SK-N-SH treated with all-trans-retinoic acid at 6 μM for 48 hours (cell line): ENCODE measurements around the gene GNL2.
"Not testable (repeated sequence)": the region's sequence is repeated elsewhere in the genome, so short reads cannot be mapped to it uniquely, and the experiment has no call there.

Source experiments
- ATAC-seq: fragments of 200-7000 bp; cut with Tn5 transposase; 3 replicates; pipeline ENCODE4 v1.9.1; 2020; ENCODE audit warnings: mild to moderate bottlenecking, moderate library complexity
- ARNTL ChIP-seq: fragments of 450-650 bp; formaldehyde crosslinking; IDR thresholded peaks from 2 replicates; pipeline ENCODE4 v1.5.0; 2020; ENCODE audit warnings: low read depth, mild to moderate bottlenecking, moderate library complexity, borderline replicate concordance
- BACH2 ChIP-seq: fragments of 250-450 bp; sonication (Bioruptor Pico); IDR thresholded peaks from 2 replicates; pipeline ENCODE4 v1.9.0; 2021; ENCODE audit warnings: mild to moderate bottlenecking, borderline replicate concordance
- CSDC2 ChIP-seq: fragments of 250-450 bp; sonication (Bioruptor Pico); IDR thresholded peaks from 2 replicates; pipeline ENCODE4 v1.5.0; 2020; ENCODE audit warnings: mild to moderate bottlenecking, moderate library complexity
- ESRRG ChIP-seq: fragments of 250-450 bp; sonication (Bioruptor Pico); IDR thresholded peaks from 2 replicates; pipeline ENCODE4 v1.6.1; 2021; ENCODE audit warnings: mild to moderate bottlenecking
- GLIS3 ChIP-seq: fragments of 250-450 bp; sonication (Bioruptor Pico); IDR thresholded peaks from 2 replicates; pipeline ENCODE4 v1.5.0; 2020; ENCODE audit warnings: mild to moderate bottlenecking, moderate library complexity
- ISL1 ChIP-seq: fragments of 250-450 bp; sonication (Bioruptor Pico); IDR thresholded peaks from 2 replicates; pipeline ENCODE4 v2.1.2; 2022; ENCODE audit warnings: mild to moderate bottlenecking, moderate library complexity
- OSR1 ChIP-seq: fragments of 250-450 bp; sonication (Bioruptor Pico); IDR thresholded peaks from 2 replicates; pipeline ENCODE4 v1.8.0; 2022; ENCODE audit warnings: moderate library complexity, mild to moderate bottlenecking, inconsistent platforms
- PATZ1 ChIP-seq: fragments of 250-450 bp; sonication (Bioruptor Pico); IDR thresholded peaks from 2 replicates; pipeline ENCODE4 v1.8.0; 2020; ENCODE audit warnings: mild to moderate bottlenecking, moderate library complexity, borderline replicate concordance
- POU6F1 ChIP-seq: fragments of 250-450 bp; sonication (Bioruptor Pico); IDR thresholded peaks from 2 replicates; pipeline ENCODE4 v1.8.0; 2021; ENCODE audit warnings: low read depth, mild to moderate bottlenecking, moderate library complexity, borderline replicate concordance
- RARB ChIP-seq: fragments of 250-450 bp; sonication (Bioruptor Pico); IDR thresholded peaks from 2 replicates; pipeline ENCODE4 v1.8.0; 2021; ENCODE audit warnings: mild to moderate bottlenecking, moderate library complexity
- SNAI2 ChIP-seq: fragments of 250-450 bp; sonication (Bioruptor Pico); IDR thresholded peaks from 2 replicates; pipeline ENCODE4 v1.5.0; 2020; ENCODE audit warnings: mild to moderate bottlenecking, moderate library complexity
- TCF4 ChIP-seq: fragments of 250-450 bp; sonication (Bioruptor Pico); IDR thresholded peaks from 2 replicates; pipeline ENCODE4 v1.8.0; 2021; ENCODE audit warnings: mild to moderate bottlenecking, moderate library complexity, borderline replicate concordance
- TOX ChIP-seq: fragments of 250-450 bp; sonication (Bioruptor Pico); IDR thresholded peaks from 2 replicates; pipeline ENCODE4 v1.8.0; 2021; ENCODE audit warnings: mild to moderate bottlenecking, moderate library complexity, borderline replicate concordance
- TSHZ2 ChIP-seq: fragments of 250-450 bp; sonication (Bioruptor Pico); IDR thresholded peaks from 2 replicates; pipeline ENCODE4 v1.5.0; 2020; ENCODE audit warnings: mild to moderate bottlenecking, moderate library complexity
- ZC3H10 ChIP-seq: fragments of 250-450 bp; sonication (Bioruptor Pico); IDR thresholded peaks from 2 replicates; pipeline ENCODE4 v1.5.1; 2021; ENCODE audit warnings: mild to moderate bottlenecking, moderate library complexity
- ZFP3 ChIP-seq: fragments of 250-450 bp; sonication (Bioruptor Pico); IDR thresholded peaks from 2 replicates; pipeline ENCODE4 v1.5.0; 2020; ENCODE audit warnings: mild to moderate bottlenecking, moderate library complexity
- ZFP30 ChIP-seq: fragments of 450-650 bp; formaldehyde crosslinking; IDR thresholded peaks from 2 replicates; pipeline ENCODE4 v1.5.0; 2022; ENCODE audit warnings: mild to moderate bottlenecking, moderate library complexity
- ZNF565 ChIP-seq: fragments of 450-650 bp; formaldehyde crosslinking; conservative IDR thresholded peaks from 2 replicates; pipeline ENCODE4 v1.5.0; 2020; ENCODE audit warnings: low read depth, mild to moderate bottlenecking, moderate library complexity
- ZNF70 ChIP-seq: fragments of 450-650 bp; formaldehyde crosslinking; IDR thresholded peaks from 2 replicates; pipeline ENCODE4 v1.5.0; 2020; ENCODE audit warnings: mild to moderate bottlenecking, moderate library complexity
- ZNF8 ChIP-seq: fragments of 450-650 bp; formaldehyde crosslinking; IDR thresholded peaks from 2 replicates; pipeline ENCODE4 v1.5.0; 2020; ENCODE audit warnings: mild to moderate bottlenecking, moderate library complexity
- TF ChIP-seq, protein P1 (sequence below): fragments of 250-450 bp; sonication (Bioruptor Pico); IDR thresholded peaks from 2 replicates; pipeline ENCODE4 v1.5.1; 2021; ENCODE audit warnings: mild to moderate bottlenecking, moderate library complexity
- TF ChIP-seq, protein P2 (sequence below): fragments of 250-450 bp; sonication (Bioruptor Pico); IDR thresholded peaks from 2 replicates; pipeline ENCODE4 v1.5.1; 2020; ENCODE audit warnings: low read depth, mild to moderate bottlenecking, moderate library complexity

Gene GNL2

DNA sequence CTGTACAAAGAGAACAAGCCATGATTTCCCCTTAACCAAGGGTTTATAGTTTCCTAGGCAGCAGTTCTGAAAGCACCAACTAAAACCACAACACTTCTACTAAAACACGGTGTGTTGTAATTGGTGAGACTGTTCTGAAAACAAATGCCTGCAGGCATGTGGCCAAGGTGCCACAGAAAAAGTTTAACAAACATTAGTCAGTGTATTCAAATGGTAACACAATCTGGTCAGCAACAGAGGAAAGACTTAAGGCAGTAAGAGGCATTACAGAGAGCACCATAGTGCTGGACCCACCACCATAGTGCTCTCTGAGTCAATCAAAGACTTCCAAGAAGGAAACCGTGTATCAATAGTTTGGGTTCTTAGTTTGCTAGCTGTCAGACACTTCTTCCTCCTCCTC is 58.4 kb downstream of the GNL2 start:
- no peak for ATAC-seq
- TF ChIP-seq, protein P1, sequence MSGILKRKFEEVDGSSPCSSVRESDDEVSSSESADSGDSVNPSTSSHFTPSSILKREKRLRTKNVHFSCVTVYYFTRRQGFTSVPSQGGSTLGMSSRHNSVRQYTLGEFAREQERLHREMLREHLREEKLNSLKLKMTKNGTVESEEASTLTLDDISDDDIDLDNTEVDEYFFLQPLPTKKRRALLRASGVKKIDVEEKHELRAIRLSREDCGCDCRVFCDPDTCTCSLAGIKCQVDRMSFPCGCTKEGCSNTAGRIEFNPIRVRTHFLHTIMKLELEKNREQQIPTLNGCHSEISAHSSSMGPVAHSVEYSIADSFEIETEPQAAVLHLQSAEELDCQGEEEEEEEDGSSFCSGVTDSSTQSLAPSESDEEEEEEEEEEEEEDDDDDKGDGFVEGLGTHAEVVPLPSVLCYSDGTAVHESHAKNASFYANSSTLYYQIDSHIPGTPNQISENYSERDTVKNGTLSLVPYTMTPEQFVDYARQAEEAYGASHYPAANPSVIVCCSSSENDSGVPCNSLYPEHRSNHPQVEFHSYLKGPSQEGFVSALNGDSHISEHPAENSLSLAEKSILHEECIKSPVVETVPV (CRISPR knock-in tag): no peak
- TF ChIP-seq TOX (CRISPR knock-in tag): no peak
- no peak for TF ChIP-seq ZFP3 (CRISPR knock-in tag)
- no peak for TF ChIP-seq ISL1 (CRISPR knock-in tag)
- no peak for TF ChIP-seq ZC3H10 (CRISPR knock-in tag)
- TF ChIP-seq ESRRG (CRISPR knock-in tag): no peak
- no peak for TF ChIP-seq ZNF70
- no peak for TF ChIP-seq ZNF8 (CRISPR knock-in tag)
- no peak for TF ChIP-seq POU6F1 (CRISPR knock-in tag)
- no peak for TF ChIP-seq GLIS3 (CRISPR knock-in tag)
- no peak for TF ChIP-seq RARB (CRISPR knock-in tag)
- no peak for TF ChIP-seq BACH2 (CRISPR knock-in tag)
- no peak for TF ChIP-seq CSDC2
- TF ChIP-seq TCF4 (CRISPR knock-in tag): no peak

DNA sequence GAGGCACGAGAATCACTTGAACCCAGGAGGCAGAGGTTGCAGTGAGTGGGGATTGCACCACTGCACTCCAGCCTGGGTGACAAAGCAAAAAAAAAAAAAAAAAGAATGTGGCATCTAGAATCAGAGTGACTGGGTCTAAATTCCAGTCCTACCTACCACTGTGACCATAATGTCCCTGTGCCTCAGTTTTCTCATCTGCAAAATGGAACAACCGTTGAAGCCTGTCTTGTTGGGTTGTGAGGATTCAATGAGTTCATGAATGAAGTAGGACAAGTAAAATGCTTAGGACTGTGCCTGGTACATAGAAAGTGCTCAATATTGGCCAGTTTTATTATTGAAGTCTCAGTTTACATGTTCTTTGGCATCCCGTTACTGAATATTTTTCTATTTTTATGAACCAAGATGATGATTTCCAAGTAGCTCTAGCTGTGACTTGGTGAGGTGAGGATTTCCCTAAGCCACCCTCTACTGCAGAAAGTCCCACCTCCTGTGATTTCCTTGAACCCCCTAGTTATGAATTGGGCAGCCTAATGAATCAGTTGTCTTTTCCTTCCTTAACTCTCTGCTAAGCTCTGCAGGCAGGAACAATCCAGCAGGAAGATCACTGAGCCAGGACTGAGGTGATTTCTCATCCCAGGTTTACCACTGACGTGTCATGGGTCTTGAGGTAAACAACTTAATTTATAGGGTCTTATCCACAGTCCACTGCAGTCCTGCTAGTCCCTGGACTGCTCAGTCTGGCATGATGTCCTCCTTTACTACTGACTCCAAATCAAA is 62.2 kb downstream of the GNL2 start:
- ATAC-seq: no peak; the same call in 2 of the 3 replicates
- TF ChIP-seq ZFP3 (CRISPR knock-in tag) (no peak), ARNTL (CRISPR knock-in tag) (no peak), SNAI2 (no peak), OSR1 (CRISPR knock-in tag) (no peak), ISL1 (CRISPR knock-in tag) (no peak), ZC3H10 (CRISPR knock-in tag) (no peak), ZNF8 (CRISPR knock-in tag) (no peak), ZFP30 (CRISPR knock-in tag) (no peak)
- TF ChIP-seq, protein P2, sequence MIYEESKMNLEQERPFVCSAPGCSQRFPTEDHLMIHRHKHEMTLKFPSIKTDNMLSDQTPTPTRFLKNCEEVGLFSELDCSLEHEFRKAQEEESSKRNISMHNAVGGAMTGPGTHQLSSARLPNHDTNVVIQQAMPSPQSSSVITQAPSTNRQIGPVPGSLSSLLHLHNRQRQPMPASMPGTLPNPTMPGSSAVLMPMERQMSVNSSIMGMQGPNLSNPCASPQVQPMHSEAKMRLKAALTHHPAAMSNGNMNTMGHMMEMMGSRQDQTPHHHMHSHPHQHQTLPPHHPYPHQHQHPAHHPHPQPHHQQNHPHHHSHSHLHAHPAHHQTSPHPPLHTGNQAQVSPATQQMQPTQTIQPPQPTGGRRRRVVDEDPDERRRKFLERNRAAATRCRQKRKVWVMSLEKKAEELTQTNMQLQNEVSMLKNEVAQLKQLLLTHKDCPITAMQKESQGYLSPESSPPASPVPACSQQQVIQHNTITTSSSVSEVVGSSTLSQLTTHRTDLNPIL: no peak
- TF ChIP-seq, all 23 proteins: peak for 0

GRCh38 chr1:37532418-37533156 is 63.1 kb downstream of the GNL2 start:
- ATAC-seq: not testable (repeated sequence)

DNA sequence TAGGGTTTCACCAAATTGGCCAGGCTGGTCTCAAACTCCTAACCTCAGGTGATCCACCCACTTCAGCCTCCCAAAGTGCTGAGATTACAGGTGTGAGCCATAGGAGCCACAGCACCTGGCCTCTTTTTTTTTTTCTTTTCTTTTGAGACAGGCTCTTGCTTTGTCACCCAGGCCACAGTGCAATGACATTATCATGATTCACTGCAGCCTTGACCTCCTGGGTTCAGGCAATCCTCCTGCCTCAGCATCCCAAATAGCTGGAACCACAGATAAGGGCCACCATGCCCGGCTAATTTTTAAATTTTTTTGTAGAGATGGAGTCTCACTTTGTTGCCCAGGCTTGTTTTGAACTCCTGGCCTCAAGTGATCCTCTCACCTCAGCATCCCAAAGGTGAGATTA is 65.8 kb downstream of the GNL2 start:
- ATAC-seq: not testable (repeated sequence)

DNA sequence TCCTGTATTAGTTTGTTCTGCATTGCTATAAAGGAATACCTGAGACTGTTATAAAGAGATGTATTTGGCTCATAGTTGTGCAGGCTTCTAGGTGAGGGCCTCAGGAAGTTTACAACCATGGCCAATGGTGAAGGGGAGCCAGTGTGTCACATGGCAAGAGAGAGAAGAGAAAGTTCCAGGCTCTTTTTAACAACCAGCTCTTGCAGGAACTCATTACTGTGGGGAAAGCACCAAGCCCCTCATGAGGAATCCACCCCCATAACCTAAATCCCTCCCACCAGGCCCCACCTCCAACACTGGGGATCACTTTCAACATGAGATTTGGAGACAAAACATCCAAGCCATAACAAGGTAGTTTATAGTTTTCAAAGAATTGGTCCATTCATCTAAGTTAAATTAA is 76.1 kb downstream of the GNL2 start:
- ATAC-seq: no peak
- TF ChIP-seq, protein P2: no peak
- TF ChIP-seq ARNTL (CRISPR knock-in tag) (no peak), TSHZ2 (CRISPR knock-in tag) (no peak), OSR1 (CRISPR knock-in tag) (no peak), TOX (CRISPR knock-in tag) (no peak), ZNF70 (no peak), ESRRG (CRISPR knock-in tag) (no peak), ZNF8 (CRISPR knock-in tag) (no peak), ZC3H10 (CRISPR knock-in tag) (no peak), ZNF565 (no peak), BACH2 (CRISPR knock-in tag) (no peak), PATZ1 (CRISPR knock-in tag) (no peak), ZFP3 (CRISPR knock-in tag) (no peak)
